HG03066 (cell line): ENCODE results near the gene THEM4.
"Not testable (repeated sequence)": the region's sequence is repeated elsewhere in the genome, so short reads cannot be mapped to it uniquely, and the experiment has no call there.

Experiments
- ATAC-seq: cut with Tn5 transposase; IDR thresholded peaks from one replicate; pipeline ENCODE4 v1.9.1; 2021; ENCODE audit warnings: low read depth; ENCODE audit not compliant: unreplicated experiment

Gene THEM4

DNA sequence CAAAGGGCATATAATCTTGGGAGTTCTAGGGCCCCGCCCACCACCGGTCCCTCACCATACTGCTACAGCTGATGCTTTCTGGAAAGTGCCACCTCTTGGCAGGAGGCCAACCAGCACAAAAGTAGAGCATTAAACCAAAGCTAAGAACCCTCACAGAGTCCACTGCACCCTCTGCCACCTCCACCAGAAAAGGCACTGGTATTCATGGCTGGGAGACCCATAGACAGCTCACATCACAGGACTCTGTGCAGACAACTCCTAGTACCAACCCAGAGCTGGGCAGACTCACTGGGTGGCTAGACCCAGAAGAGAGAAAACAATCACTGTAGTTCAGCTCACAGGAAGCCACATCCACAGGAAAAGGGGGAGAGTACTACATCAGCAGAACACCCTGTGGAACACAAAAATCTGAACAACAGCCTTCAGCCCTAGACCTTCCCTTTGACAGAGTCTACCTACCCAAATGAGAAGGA, 10.8 kb downstream of the THEM4 start:
- ATAC-seq = no peak

DNA sequence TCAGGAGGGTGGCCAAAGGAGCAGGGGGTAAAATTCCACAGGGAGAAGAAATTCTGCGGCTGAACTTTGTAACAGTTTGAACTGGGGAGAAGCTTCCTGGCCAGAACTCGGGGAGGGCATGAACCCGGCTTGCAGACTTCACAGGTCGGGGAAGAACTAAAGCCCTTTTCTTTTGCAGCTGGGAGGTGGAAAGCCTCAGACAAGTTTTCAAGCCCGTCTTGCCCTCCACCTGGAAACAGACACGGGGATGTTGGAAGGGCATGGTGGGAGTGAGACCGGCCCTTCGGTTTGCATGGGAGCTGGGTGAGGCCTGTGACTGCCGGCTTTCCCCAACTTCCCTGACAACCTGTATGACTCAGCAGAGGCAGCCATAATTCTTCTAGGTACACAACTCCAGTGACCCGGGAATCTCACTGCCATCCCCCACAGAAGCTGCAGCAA, 11.3 kb downstream of the THEM4 start:
- ATAC-seq = no peak

- no peak for ATAC-seq
Observed at GRCh38 chr1:151893176-151893924, 16.0 kb downstream of the THEM4 start.

GRCh38 chr1:151892190-151892589, 17.1 kb downstream of the THEM4 start:
- no peak for ATAC-seq

GRCh38 chr1:151891512-151891911, 17.8 kb downstream of the THEM4 start:
- no peak for ATAC-seq

DNA sequence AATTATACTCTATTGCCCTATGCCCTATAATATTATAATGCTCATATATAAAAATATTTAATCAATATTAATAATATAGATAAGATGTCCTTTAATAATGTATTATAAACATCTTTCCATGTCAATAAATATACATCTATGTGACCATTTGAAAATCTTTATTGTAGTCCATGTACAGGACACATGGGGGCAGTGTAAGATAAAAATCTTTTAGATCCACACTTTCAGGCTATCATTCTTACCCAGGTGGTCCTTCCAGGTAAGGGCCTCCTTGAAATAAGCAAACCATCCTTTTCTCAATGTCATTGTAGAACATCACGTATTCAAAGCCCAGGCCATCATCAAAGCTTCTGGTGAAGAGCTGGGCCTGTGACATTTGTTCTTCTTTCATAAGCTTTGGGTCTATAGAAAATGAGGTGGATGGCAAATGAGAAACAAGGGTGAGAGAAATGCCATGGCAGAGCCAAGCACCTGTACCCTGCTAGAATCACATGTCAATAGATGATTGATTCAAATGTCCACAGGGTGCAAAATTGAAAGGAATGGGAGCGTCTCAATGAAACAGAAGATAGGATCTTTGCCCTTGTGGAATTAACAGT, 20.2 kb downstream of the THEM4 start:
- ATAC-seq = no peak

- no peak for ATAC-seq
Observed at GRCh38 chr1:151887028-151887427, 22.3 kb downstream of the THEM4 start.

DNA sequence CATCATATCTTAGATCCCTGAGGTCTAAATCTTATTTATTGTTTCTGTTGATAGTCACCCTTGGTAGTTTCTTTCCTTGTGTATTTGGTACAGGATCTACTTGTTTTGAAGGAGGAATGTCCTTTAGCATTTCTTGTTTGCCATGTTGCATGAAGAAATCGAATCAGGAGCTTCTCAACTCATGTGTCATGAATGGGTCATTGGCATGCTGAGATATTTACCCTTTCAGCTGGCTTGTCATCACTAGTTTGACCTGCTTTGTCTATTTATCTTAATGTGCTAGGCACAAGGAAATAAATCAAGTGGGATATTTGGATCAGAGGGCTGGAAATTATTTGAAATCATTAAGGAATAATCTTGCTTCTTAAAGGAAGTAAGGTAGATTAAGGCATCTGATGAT, 23.8 kb downstream of the THEM4 start:
- no peak for ATAC-seq

DNA sequence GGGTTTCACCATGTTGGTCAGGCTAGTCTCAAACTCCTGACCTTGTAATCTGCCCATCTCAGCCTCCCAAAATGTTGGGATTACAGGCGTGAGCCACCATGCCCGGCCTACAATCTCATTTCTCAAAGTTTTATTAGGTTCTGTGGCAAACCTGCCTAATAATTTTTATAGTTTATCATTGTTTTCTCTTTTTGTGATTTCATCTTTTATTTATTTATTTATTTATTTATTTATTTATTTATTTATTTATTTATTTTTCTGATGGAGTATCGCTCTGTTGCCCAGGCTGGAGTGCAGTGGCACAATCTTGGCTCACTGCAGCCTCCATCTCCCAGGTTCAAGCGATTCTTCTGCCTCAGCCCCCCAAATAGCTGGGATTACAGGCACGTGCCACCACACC, 24.4 kb downstream of the THEM4 start:
- ATAC-seq = not testable (repeated sequence)

DNA sequence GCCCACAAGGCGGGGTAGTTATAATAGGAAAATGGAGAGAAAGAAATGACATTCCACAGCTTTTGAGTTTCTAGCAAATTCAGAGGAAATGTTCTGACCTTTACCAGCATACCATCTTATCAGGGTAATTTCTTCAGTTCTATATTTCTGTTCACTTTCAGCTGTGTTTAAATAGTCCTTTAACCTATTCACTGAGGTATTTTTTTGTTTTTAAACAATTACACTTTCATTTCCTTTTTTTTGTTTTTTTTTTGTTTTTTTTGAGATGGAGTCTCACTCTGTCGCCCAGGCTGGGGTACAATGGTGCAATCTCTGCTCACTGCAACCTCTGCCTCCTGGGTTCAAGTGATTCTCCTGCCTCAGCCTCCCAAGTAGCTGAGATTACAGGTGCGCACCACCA, 24.9 kb downstream of the THEM4 start:
- not testable (repeated sequence) for ATAC-seq

- ATAC-seq = not testable (repeated sequence)
Observed at GRCh38 chr1:151883898-151884297, 25.4 kb downstream of the THEM4 start.

DNA sequence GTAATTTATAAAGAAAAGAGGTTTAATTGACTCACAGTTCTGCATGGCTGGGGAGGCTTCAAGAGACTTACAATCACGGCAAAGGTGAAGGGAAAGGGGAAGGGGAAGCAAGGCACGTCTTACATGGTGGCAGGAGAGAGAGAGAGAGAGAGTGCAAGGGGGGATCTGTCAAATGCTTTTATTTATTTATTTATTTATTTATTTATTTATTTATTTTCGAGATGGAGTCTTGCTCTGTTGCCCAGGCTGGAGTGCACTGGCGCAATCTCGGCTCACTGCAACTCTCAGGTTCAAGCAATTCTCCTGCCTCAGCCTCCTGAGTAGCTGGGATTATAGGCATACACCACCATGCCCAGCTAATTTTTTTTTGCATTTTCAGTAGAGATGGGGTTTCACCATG, 26.4 kb downstream of the THEM4 start:
- not testable (repeated sequence) for ATAC-seq

DNA sequence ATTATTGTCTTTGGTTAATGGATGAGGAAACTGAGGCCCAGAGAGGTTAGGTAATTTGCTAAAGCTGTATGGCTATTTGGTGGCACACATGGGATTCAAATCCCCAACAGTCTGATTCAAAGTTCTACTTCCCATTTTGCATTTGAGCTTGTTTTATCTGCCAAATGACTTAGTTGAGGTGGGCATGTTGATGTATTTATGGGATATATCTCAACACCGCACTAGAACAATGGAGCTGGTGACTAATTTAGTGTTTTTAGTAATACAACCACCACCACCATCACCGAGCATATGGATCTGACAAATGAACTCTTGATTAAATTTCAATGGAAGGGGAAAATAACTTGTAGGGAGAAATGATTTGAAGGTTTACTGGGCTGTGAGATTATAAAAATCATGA, 26.8 kb downstream of the THEM4 start:
- no peak for ATAC-seq

GRCh38 chr1:151881479-151881878, 27.8 kb downstream of the THEM4 start:
- no peak for ATAC-seq

GRCh38 chr1:151875419-151876097, 33.8 kb downstream of the THEM4 start:
- ATAC-seq = no peak

DNA sequence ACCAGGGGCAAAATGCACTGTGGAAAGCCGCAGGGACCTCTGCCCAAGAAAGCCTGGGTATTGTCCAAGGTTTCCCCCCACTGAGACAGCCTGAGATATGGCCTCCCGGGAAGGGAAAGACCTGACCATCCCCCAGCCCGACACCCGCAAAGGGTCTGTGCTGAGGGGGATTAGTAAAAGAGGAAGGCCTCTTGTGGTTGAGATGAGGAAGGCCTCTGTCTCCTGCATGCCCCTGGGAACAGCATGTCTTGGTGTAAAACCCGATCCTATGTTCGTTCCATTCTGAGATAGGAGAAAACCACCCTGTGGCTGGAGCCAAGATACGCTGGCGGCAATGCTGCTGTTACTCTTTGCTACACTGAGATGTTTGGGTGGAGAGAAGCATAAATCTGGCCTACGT, 36.5 kb downstream of the THEM4 start:
- ATAC-seq = not testable (repeated sequence)

DNA sequence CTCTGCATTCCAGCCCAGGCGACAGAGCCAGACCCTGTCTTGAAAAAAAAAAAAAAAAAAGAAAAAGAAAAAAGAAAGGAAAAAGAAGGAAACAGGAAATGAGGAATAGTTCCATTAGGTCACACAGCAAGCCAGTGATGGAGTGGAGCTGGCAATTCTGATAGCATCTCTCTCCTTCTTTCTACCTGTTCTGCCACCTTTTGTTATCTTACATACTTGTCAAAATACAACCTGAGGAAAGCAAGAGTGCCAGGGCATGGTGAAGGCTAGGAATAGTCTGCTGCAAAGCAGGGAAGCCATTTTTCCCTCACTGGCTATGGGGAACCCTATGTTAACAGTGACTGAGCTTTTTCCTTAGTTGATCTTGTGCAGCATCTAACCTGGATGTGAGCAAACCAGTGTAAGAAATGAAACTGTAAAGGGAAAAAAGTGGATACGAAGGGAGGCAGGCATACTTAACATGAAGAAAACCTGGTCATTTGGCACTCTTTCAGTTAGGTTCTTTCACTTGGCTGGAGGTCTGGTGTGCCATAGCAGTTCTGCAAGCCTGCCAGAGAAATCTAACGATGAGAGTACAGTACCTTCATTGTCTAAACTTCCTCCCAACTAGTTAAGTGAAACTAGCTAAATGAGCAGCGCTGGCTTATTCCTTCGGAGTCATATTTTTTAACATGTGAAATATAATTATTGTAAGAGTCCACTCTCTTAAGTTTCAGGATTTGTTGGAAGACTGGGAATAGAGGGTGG, 37.9 kb downstream of the THEM4 start:
- no peak for ATAC-seq

- ATAC-seq = no peak
Observed at GRCh38 chr1:151868486-151868885, 40.8 kb downstream of the THEM4 start.

- ATAC-seq = no peak
Observed at GRCh38 chr1:151867765-151868411, 41.4 kb downstream of the THEM4 start.

GRCh38 chr1:151867321-151867720, 42.0 kb downstream of the THEM4 start:
- ATAC-seq = no peak
